ENCODE data around the gene SFMBT1. TPM values are rescaled to one million over a fixed set of nuclear protein-coding genes. Genes with fewer than 3 reads are reported as not detected.

Gene SFMBT1
- total RNA-seq, 1 experiment from 2014 or later = 14.3 TPM

- Histone ChIP-seq H3K4me2 (no peak overlapping the region), H3K27me3 (ENCODE audit: insufficient read depth, low read depth) (no peaks in the 10 kb centered on the region), H3K4me3 (no peak overlapping the region), H3K79me2 (ENCODE audit: low read depth) (no peaks in the 10 kb centered on the region), H3K9me3 (ENCODE audit: insufficient read depth, low read depth) (no peaks in the 10 kb centered on the region), H3K4me1 (replicated peaks; ENCODE audit: insufficient read depth) (peaks cover 14% of the 10 kb centered on the region), H3K27ac (no peak overlapping the region), H3K36me3 (ENCODE audit: low read depth) (no peaks in the 10 kb centered on the region), H3F3A (ENCODE audit: insufficient read depth, low read depth) (peaks cover 6% of the 10 kb centered on the region), H3K9me2 (ENCODE audit: insufficient read depth) (no peaks in the 10 kb centered on the region), H4K20me1 (ENCODE audit: insufficient read depth) (no peaks in the 10 kb centered on the region; the same call in 1 of the 2 replicates), H2AFZ (no peak overlapping the region)
- POLR2A ChIA-PET (ENCODE audit: unreplicated experiment) = interaction anchor here (0.5 kb wide), 1 partner anchor 17 kb away, joined by 4 read pairs; no protein-coding TSS in a partner anchor
- TF ChIP-seq, protein P1, sequence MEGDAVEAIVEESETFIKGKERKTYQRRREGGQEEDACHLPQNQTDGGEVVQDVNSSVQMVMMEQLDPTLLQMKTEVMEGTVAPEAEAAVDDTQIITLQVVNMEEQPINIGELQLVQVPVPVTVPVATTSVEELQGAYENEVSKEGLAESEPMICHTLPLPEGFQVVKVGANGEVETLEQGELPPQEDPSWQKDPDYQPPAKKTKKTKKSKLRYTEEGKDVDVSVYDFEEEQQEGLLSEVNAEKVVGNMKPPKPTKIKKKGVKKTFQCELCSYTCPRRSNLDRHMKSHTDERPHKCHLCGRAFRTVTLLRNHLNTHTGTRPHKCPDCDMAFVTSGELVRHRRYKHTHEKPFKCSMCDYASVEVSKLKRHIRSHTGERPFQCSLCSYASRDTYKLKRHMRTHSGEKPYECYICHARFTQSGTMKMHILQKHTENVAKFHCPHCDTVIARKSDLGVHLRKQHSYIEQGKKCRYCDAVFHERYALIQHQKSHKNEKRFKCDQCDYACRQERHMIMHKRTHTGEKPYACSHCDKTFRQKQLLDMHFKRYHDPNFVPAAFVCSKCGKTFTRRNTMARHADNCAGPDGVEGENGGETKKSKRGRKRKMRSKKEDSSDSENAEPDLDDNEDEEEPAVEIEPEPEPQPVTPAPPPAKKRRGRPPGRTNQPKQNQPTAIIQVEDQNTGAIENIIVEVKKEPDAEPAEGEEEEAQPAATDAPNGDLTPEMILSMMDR (conservative IDR thresholded peaks at IDR 0.05) = no peak
- no peak for TF ChIP-seq EZH2 (IDR thresholded peaks at IDR 0.05; ENCODE audit: low read depth)
- intact Hi-C loops (cut with micrococcal nuclease; ENCODE audit: unreplicated experiment) = no loop called here
- no TSS peak for BruUV-seq (replicated peaks)
- DNase-seq = no peak
- CTCF ChIA-PET = no interaction called here
These were observed 34.1 kb upstream of the SFMBT1 start for GRCh38 chr3:53079791-53080555.

GRCh38 chr3:53079147-53079546 lies 33.3 kb upstream of the SFMBT1 start:
- Histone ChIP-seq H2AFZ (no peak overlapping the region), H3K79me2 (ENCODE audit: low read depth) (no peaks in the 10 kb centered on the region), H3K9me2 (ENCODE audit: insufficient read depth) (no peaks in the 10 kb centered on the region), H3K4me3 (no peak overlapping the region), H3K4me1 (replicated peaks; ENCODE audit: insufficient read depth) (peaks cover 6% of the 10 kb centered on the region), H3F3A (ENCODE audit: insufficient read depth, low read depth) (peaks cover 5% of the 10 kb centered on the region; the same call in 1 of the 2 replicates), H3K4me2 (no peak overlapping the region), H3K27me3 (ENCODE audit: insufficient read depth, low read depth) (no peaks in the 10 kb centered on the region), H3K9me3 (ENCODE audit: insufficient read depth, low read depth) (no peaks in the 10 kb centered on the region), H4K20me1 (ENCODE audit: insufficient read depth) (no peaks in the 10 kb centered on the region), H3K36me3 (ENCODE audit: low read depth) (no peaks in the 10 kb centered on the region), H3K27ac (no peak overlapping the region)
- POLR2A ChIA-PET (ENCODE audit: unreplicated experiment) = no interaction called here
- no peak for TF ChIP-seq EZH2 (IDR thresholded peaks at IDR 0.05; ENCODE audit: low read depth)
- TF ChIP-seq, protein P1 (conservative IDR thresholded peaks at IDR 0.05) = no peak
- intact Hi-C loops (cut with micrococcal nuclease; ENCODE audit: unreplicated experiment) = no loop called here
- DNase-seq = no peak
- no TSS peak for BruUV-seq (replicated peaks)
- CTCF ChIA-PET = no interaction called here

DNA sequence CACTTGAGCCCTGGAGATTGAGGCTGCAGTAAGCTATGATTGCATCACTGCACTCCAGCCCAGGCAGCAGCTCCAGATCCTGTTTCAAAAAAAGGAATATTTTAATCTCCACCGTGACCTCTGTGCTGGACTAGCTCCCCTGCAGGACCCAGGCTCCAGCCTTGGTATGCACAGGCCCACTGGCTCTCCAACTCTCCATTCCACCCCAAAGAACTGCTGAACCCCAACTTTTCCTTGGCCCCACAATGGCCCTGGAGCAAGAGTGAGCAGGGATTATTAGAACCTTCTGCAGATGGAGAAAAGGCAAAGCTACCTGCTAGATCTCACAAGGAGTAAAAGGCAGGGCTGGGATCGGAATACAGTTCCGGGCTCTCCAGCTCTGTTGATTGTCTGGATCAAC lies 32.8 kb upstream of the SFMBT1 start:
- intact Hi-C loops (cut with micrococcal nuclease; ENCODE audit: unreplicated experiment) = no loop called here
- H3K9me2 ChIP-seq (ENCODE audit: insufficient read depth) = no peaks in the 10 kb centered on the region
- H3K4me3 ChIP-seq = no peak overlapping the region
- H3K79me2 ChIP-seq (ENCODE audit: low read depth) = no peaks in the 10 kb centered on the region
- CTCF ChIA-PET = no interaction called here
- H4K20me1 ChIP-seq (ENCODE audit: insufficient read depth) = no peaks in the 10 kb centered on the region
- H3K27ac ChIP-seq = no peak overlapping the region
- H3K9me3 ChIP-seq (ENCODE audit: insufficient read depth, low read depth) = no peaks in the 10 kb centered on the region
- no peak overlapping the region for H3K4me2 ChIP-seq
- no peaks in the 10 kb centered on the region for H3K36me3 ChIP-seq (ENCODE audit: low read depth)
- no peak for DNase-seq
- POLR2A ChIA-PET (ENCODE audit: unreplicated experiment) = no interaction called here
- no TSS peak for BruUV-seq (replicated peaks)
- H2AFZ ChIP-seq = no peak overlapping the region
- TF ChIP-seq, protein P1 (conservative IDR thresholded peaks at IDR 0.05) = no peak
- no peak for TF ChIP-seq EZH2 (IDR thresholded peaks at IDR 0.05; ENCODE audit: low read depth)
- H3K4me1 ChIP-seq (replicated peaks; ENCODE audit: insufficient read depth) = peaks cover 1% of the 10 kb centered on the region
- no peaks in the 10 kb centered on the region for H3F3A ChIP-seq (ENCODE audit: insufficient read depth, low read depth)
- H3K27me3 ChIP-seq (ENCODE audit: insufficient read depth, low read depth) = no peaks in the 10 kb centered on the region

Measured in PC-9 (cell line).